Neuronal stem cell (in vitro differentiated cells): ENCODE results near the gene LILRB4.
"Not testable (repeated sequence)": the region's sequence is repeated elsewhere in the genome, so short reads cannot be mapped to it uniquely, and the experiment has no call there.

ENCODE experiments used
- DNase-seq: peaks from one replicate; pipeline ENCODE4 v3.0.0-alpha.2; 2013; ENCODE audit warnings: low spot score
- H2AFZ ChIP-seq: one replicate; pipeline ENCODE4 v1.6.1; 2013; ENCODE audit warnings: mild to moderate bottlenecking, low read length, inconsistent platforms
- H2AK5ac ChIP-seq: 2 replicates; pipeline ENCODE4 v1.6.1; 2013; ENCODE audit warnings: low read depth, mild to moderate bottlenecking, inconsistent platforms, low read length, moderate library complexity, mixed read lengths
- H2BK120ac ChIP-seq: 2 replicates; pipeline ENCODE4 v1.6.1; 2013; ENCODE audit warnings: low read depth, mild to moderate bottlenecking, inconsistent platforms, low read length, moderate library complexity, mixed read lengths
- H2BK12ac ChIP-seq: one replicate; pipeline ENCODE4 v1.6.1; 2013; ENCODE audit warnings: low read length, inconsistent platforms
- H2BK15ac ChIP-seq: 2 replicates; pipeline ENCODE4 v1.6.1; 2013; ENCODE audit warnings: mild to moderate bottlenecking, low read length, inconsistent platforms, mixed read lengths
- H2BK5ac ChIP-seq: one replicate; pipeline ENCODE4 v1.6.1; 2013; ENCODE audit warnings: inconsistent platforms, mild to moderate bottlenecking, low read length, moderate library complexity
- H3K14ac ChIP-seq: one replicate; pipeline ENCODE4 v1.6.1; 2013; ENCODE audit warnings: low read length, inconsistent platforms
- H3K18ac ChIP-seq: 2 replicates; pipeline ENCODE4 v1.6.1; 2013; ENCODE audit warnings: low read length, inconsistent platforms
- H3K23ac ChIP-seq: 2 replicates; pipeline ENCODE4 v1.6.1; 2013; ENCODE audit warnings: low read depth, mild to moderate bottlenecking, mixed read lengths, low read length, inconsistent platforms; ENCODE audit not compliant: poor library complexity
- H3K27ac ChIP-seq: replicated peaks from 3 replicates; pipeline ENCODE4 v1.5.1; 2013; ENCODE audit warnings: low read length, inconsistent platforms
- H3K27me3 ChIP-seq, 3 experiments: 2 replicates each; pipeline ENCODE4 v1.6.1; 2013; ENCODE audit warnings: low read length in 3 of 3, mild to moderate bottlenecking in 2 of 3, inconsistent platforms in 1 of 3, low read depth in 1 of 3, mixed read lengths in 1 of 3, moderate library complexity in 1 of 3; ENCODE audit not compliant: control insufficient read depth in 3 of 3, insufficient read depth in 3 of 3
- H3K36me3 ChIP-seq, 2 donors: replicated peaks in 1 of 2; 2 replicates each; pipeline ENCODE4 v1.6.1; 2013; ENCODE audit warnings: low read length in 2 of 2; ENCODE audit not compliant: control insufficient read depth in 2 of 2, insufficient read depth in 2 of 2
- H3K4ac ChIP-seq: 2 replicates; pipeline ENCODE4 v1.6.1; 2013; ENCODE audit warnings: inconsistent platforms, mild to moderate bottlenecking, low read length, moderate library complexity
- H3K4me1 ChIP-seq, 2 donors: 1 replicate in 1 of 2; 2 replicates in 1 of 2; pipeline ENCODE4 v1.6.1; 2013; ENCODE audit warnings: low read length in 2 of 2, low read depth in 1 of 2; ENCODE audit not compliant: control insufficient read depth in 2 of 2, insufficient read depth in 1 of 2
- H3K4me2 ChIP-seq: one replicate; pipeline ENCODE4 v1.6.1; 2013; ENCODE audit warnings: mild to moderate bottlenecking, low read length, inconsistent platforms; ENCODE audit not compliant: insufficient read depth, poor library complexity, severe bottlenecking
- H3K4me3 ChIP-seq, 2 donors: 2 replicates each; pipeline ENCODE4 v1.5.1; 2013; ENCODE audit warnings: low read length in 2 of 2, mild to moderate bottlenecking in 2 of 2, inconsistent platforms in 1 of 2, moderate library complexity in 1 of 2
- H3K79me1 ChIP-seq: one replicate; pipeline ENCODE4 v1.6.1; 2013; ENCODE audit warnings: low read depth, mild to moderate bottlenecking, inconsistent platforms, low read length, moderate library complexity
- H3K9ac ChIP-seq: one replicate; pipeline ENCODE4 v1.6.1; 2013; ENCODE audit warnings: mild to moderate bottlenecking, low read depth, low read length, inconsistent platforms; ENCODE audit not compliant: poor library complexity
- H3K9me3 ChIP-seq, 2 donors: replicated peaks in 1 of 2; 2 replicates each; pipeline versions ENCODE3 to v1.6.1; 2013; ENCODE audit warnings: low read length in 2 of 2, mild to moderate bottlenecking in 2 of 2, inconsistent platforms in 1 of 2, low read depth in 1 of 2, mixed read lengths in 1 of 2, moderate library complexity in 1 of 2; ENCODE audit not compliant: control insufficient read depth in 2 of 2, insufficient read depth in 1 of 2
- H4K8ac ChIP-seq: one replicate; pipeline ENCODE4 v1.6.1; 2013; ENCODE audit warnings: low read depth, mild to moderate bottlenecking, inconsistent platforms, low read length, moderate library complexity
- H4K91ac ChIP-seq: one replicate; pipeline ENCODE4 v1.6.1; 2013; ENCODE audit warnings: low read length, low read depth, mild to moderate bottlenecking, inconsistent platforms; ENCODE audit not compliant: poor library complexity
- WGBS, 2 donors: extraction: QIAGEN DNeasy Blood & Tissue Kit; methylation state at CpG; one replicate each; pipeline ENCODE4 v1.1.7; 2013; ENCODE audit warnings: missing lambda C conversion rate in 2 of 2, mixed read lengths in 1 of 2; ENCODE audit not compliant: insufficient read length in 2 of 2, insufficient replicate concordance in 1 of 2; ENCODE audit errors: extremely low coverage in 2 of 2; 5-methylcytosine and 5-hydroxymethylcytosine counted together

The LILRB4 gene

DNA sequence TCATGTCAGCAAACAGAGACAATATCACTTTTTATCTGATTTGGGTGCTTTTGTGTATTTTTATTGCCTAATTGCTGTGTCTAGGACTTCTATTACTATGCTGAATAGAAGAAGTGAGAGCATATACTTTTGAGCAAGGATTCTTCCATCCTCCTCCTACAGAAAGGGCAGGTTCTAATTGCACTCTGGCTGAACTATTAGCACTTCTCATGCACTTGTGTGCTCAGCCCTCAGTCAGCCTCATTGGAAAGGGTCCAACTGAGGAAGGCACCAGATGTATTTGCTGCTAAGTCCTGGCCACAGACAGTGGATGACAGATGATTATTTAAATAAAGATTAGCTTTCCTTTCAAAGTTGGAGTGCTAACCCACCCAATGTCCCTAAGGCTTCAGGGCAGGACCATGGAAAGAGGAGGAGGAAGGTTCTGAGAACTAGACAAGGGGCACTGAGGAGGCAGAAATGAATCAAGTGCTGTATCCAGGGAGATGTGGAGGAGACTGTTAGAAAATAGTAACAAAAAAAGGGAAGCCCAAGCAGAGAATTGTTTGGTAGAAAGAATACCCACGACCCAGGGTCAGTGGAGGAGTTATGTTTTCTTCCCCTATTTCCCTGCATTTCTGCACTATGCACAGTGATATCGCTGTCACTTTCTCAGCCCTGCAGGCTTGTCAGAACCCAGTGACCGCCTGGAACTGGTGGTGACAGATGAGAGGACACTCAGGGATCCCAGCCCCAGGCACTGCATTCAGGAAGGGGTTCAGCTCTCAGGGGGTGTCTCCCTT, 8.0 kb downstream of the LILRB4 start:
- H4K8ac ChIP-seq = no peak overlapping the region
- no peak overlapping the region for H3K14ac ChIP-seq
- no peak overlapping the region for H2BK5ac ChIP-seq
- DNase-seq = no peak
- H3K27me3 ChIP-seq = no peaks in the 10 kb centered on the region
- H2BK15ac ChIP-seq = no peak overlapping the region
- no peak overlapping the region for H2BK120ac ChIP-seq
- H3K4me1 ChIP-seq = no peaks in the 10 kb centered on the region
- no peak overlapping the region for H2BK12ac ChIP-seq
- H3K27ac ChIP-seq = no peak overlapping the region
- no peak overlapping the region for H3K4me2 ChIP-seq
- H3K36me3 ChIP-seq = no peaks in the 10 kb centered on the region
- no peak overlapping the region for H4K91ac ChIP-seq
- H3K18ac ChIP-seq = no peak overlapping the region
- peaks cover 0 to 25% of the 10 kb centered on the region in 2 donors for H3K9me3 ChIP-seq
- no peak overlapping the region for H3K9ac ChIP-seq
- no peaks in the 10 kb centered on the region for H3K79me1 ChIP-seq
- no peak overlapping the region for H3K23ac ChIP-seq
- H3K4ac ChIP-seq = no peak overlapping the region
- WGBS, 2 donors = no CpG with 5 or more reads among the region's 3 CpGs
- no peak overlapping the region for H3K4me3 ChIP-seq
- H2AK5ac ChIP-seq = no peak overlapping the region
- no peak overlapping the region for H2AFZ ChIP-seq

DNA sequence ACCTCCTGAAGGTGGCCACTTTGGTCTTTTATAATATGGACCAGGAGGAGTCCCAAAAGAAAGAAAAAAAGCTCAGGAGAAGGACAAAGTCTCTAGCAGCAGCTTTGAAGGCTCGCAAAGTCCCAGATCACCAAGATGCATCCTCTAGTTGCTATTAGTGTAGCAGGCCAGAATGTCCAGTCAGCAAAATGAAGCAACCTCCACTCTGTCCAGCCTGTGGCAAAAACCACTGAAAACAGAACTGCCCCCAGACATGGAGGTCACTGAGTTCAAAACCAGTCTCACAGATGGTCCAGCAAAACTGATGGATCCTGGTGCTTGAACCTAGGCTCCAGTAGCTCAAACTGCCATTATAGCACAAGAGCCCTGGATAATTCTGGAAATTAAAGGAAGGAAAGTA, 10.4 kb downstream of the LILRB4 start:
- no peak for DNase-seq
- Histone ChIP-seq H2BK12ac (no peak overlapping the region), H3K36me3 (no peaks in the 10 kb centered on the region), H3K4me3 (no peak overlapping the region), H3K27me3 (no peaks in the 10 kb centered on the region), H3K9me3 (peaks cover 0 to 22% of the 10 kb centered on the region in 2 donors), H4K91ac (no peak overlapping the region), H3K9ac (no peak overlapping the region), H2AFZ (no peak overlapping the region), H2BK5ac (no peak overlapping the region), H4K8ac (no peak overlapping the region), H3K4ac (no peak overlapping the region), H3K79me1 (no peaks in the 10 kb centered on the region), H3K4me2 (no peak overlapping the region), H3K4me1 (no peaks in the 10 kb centered on the region), H3K14ac (no peak overlapping the region), H2AK5ac (no peak overlapping the region), H3K18ac (no peak overlapping the region), H3K23ac (no peak overlapping the region), H3K27ac (no peak overlapping the region), H2BK120ac (no peak overlapping the region), H2BK15ac (no peak overlapping the region)
- no CpG with 5 or more reads among the region's 1 CpG for WGBS, 2 donors

DNA sequence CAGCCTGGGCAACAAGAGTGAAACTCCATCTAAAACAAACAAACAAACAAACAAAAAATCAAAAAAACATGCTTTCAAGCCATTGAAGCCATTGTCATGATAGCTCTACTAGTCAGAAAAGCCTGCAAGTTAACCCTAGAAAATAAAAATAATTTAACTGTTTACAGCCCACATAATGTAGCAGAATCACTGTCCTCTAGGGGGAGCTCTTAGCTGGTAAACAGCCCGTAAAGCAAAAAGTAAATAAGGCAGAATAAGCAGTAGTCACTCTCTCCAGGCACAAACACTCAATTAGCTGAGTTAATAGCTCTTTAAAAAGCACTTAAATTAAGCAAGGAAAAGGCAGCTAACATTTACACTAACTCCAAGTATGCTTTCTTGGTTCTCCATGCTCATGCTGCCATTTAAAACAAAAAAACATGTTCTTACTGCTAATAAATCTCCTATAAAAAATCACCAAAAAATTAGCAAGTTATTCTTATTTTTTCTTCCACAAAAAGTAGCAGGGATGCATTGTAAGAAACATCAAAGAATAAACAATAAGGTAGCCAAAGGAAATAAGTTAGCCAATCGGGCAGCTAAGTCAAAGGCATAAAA, 11.3 kb downstream of the LILRB4 start:
- no peak overlapping the region for H3K23ac ChIP-seq
- no peak overlapping the region for H2BK15ac ChIP-seq
- H3K27me3 ChIP-seq = no peaks in the 10 kb centered on the region
- H3K79me1 ChIP-seq = no peaks in the 10 kb centered on the region
- no peak for DNase-seq
- no peak overlapping the region for H3K9ac ChIP-seq
- H2BK5ac ChIP-seq = no peak overlapping the region
- H4K91ac ChIP-seq = no peak overlapping the region
- no peak overlapping the region for H3K18ac ChIP-seq
- no peaks in the 10 kb centered on the region for H3K4me1 ChIP-seq
- no peak overlapping the region for H2BK120ac ChIP-seq
- H2AK5ac ChIP-seq = no peak overlapping the region
- H3K4ac ChIP-seq = no peak overlapping the region
- no peak overlapping the region for H3K4me3 ChIP-seq
- no peak overlapping the region for H3K27ac ChIP-seq
- no peak overlapping the region for H3K14ac ChIP-seq
- H2AFZ ChIP-seq = no peak overlapping the region
- no peak overlapping the region for H3K4me2 ChIP-seq
- H3K36me3 ChIP-seq = no peaks in the 10 kb centered on the region
- peaks cover 0 to 23% of the 10 kb centered on the region in 2 donors for H3K9me3 ChIP-seq
- H2BK12ac ChIP-seq = no peak overlapping the region
- H4K8ac ChIP-seq = no peak overlapping the region
- WGBS, 2 donors = no CpG with 5 or more reads among the region's 2 CpGs

DNA sequence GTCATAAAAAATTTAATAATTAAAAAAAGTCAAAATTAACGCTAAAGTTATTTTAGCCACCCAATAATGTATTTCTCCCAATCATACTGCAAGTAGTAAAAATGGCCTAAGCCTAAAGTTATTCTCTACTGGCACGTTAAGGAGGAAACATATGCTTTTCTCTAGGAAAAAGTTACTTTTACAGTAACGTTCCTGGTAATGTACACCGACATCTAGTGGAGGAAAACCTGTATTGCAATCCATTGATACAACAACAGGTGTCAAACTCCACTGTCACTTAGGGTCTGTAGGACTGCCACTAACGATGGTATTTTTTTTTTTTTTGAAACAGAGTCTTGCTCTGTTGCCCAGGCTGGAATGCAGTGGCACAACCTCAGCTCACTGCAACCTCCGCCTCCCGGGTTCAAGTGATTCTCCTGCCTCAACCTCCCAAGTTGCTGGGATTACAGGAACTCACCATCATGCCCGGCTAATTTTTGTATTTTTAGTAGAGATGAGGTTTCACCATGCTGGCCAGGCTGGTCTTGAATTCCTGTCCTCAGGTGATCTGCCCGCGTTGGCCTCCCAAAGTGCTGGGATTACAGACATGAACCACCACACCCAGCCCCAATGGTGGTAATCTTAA, 13.5 kb downstream of the LILRB4 start:
- H4K91ac ChIP-seq, H2BK5ac ChIP-seq, H3K27me3 ChIP-seq, H3K18ac ChIP-seq, H2BK120ac ChIP-seq, H3K9ac ChIP-seq, H3K23ac ChIP-seq, H3K4me3 ChIP-seq, DNase-seq, H2BK15ac ChIP-seq, H2AFZ ChIP-seq, H3K36me3 ChIP-seq, H2AK5ac ChIP-seq, H3K4ac ChIP-seq, H3K4me1 ChIP-seq, H3K79me1 ChIP-seq, H3K14ac ChIP-seq, H3K27ac ChIP-seq, H4K8ac ChIP-seq, H2BK12ac ChIP-seq, H3K4me2 ChIP-seq: not testable (repeated sequence)
- peaks cover 0 to 17% of the 10 kb centered on the region in 2 donors for H3K9me3 ChIP-seq
- no CpG with 5 or more reads among the region's 10 CpGs for WGBS, 2 donors
